Stimulated activated CD8-positive, alpha-beta memory T cell treated with anti-CD3 and anti-CD28 coated beads, Interleukin-15, amount 100 ng/mL, for 1 hour (primary cell): ENCODE measurements around the gene NF1.
"Not testable (repeated sequence)": the region's sequence is repeated elsewhere in the genome, so short reads cannot be mapped to it uniquely, and the experiment has no call there.

Experiments used
- DNase-seq: peaks from one replicate; pipeline ENCODE4 v3.0.0-alpha.2; 2020; ENCODE audit warnings: low read depth

NF1 gene

GRCh38 chr17:31094600-31095235 lies at the start of gene NF1:
Gene NF1 (plus strand): TSS chr17:31094977. CDS start chr17:31095310, 333 bp downstream.
- DNase-seq = peak; percentile 69

- DNase-seq = not testable (repeated sequence)
Observed at GRCh38 chr17:31046856-31047425, 47.8 kb upstream of the NF1 start.

- no peak for DNase-seq
Observed at GRCh38 chr17:31048142-31048541, 46.6 kb upstream of the NF1 start.

- no peak for DNase-seq
Observed at GRCh38 chr17:31048780-31049179, 46.0 kb upstream of the NF1 start.

- no peak for DNase-seq
Observed at GRCh38 chr17:31050948-31051347, 43.8 kb upstream of the NF1 start.

GRCh38 chr17:31051506-31051905 lies 43.3 kb upstream of the NF1 start:
- DNase-seq = no peak

- no peak for DNase-seq
Observed at GRCh38 chr17:31052187-31052889, 42.4 kb upstream of the NF1 start.

- DNase-seq = no peak
Observed at GRCh38 chr17:31053071-31053470, 41.7 kb upstream of the NF1 start.

- no peak for DNase-seq
Observed at GRCh38 chr17:31054761-31055160, 40.0 kb upstream of the NF1 start.

- no peak for DNase-seq
Observed at GRCh38 chr17:31058976-31059375, 35.8 kb upstream of the NF1 start.

- no peak for DNase-seq
Observed at GRCh38 chr17:31060791-31061550, 33.8 kb upstream of the NF1 start.

- DNase-seq = no peak
Observed at GRCh38 chr17:31061678-31062077, 33.1 kb upstream of the NF1 start.

- no peak for DNase-seq
Observed at GRCh38 chr17:31062346-31062745, 32.4 kb upstream of the NF1 start.

- no peak for DNase-seq
Observed at GRCh38 chr17:31064707-31065106, 30.1 kb upstream of the NF1 start.

- no peak for DNase-seq
Observed at GRCh38 chr17:31067691-31068184, 27.0 kb upstream of the NF1 start.

- DNase-seq = peak; percentile 9
Observed at GRCh38 chr17:31068291-31068690, 26.5 kb upstream of the NF1 start.

- DNase-seq = no peak
Observed at GRCh38 chr17:31072186-31072585, 22.6 kb upstream of the NF1 start.

GRCh38 chr17:31073411-31073810 lies 21.4 kb upstream of the NF1 start:
- DNase-seq = no peak

- DNase-seq = no peak
Observed at GRCh38 chr17:31074772-31075555, 19.8 kb upstream of the NF1 start.

GRCh38 chr17:31078290-31078689 lies 16.5 kb upstream of the NF1 start:
- no peak for DNase-seq

- no peak for DNase-seq
Observed at GRCh38 chr17:31079731-31080130, 15.0 kb upstream of the NF1 start.

- no peak for DNase-seq
Observed at GRCh38 chr17:31085563-31085962, 9.2 kb upstream of the NF1 start.
